Epithelial cell of proximal tubule (primary cell): ENCODE data around the gene EYA3. TPM values are rescaled to one million over a fixed set of nuclear protein-coding genes. Genes with fewer than 3 reads are reported as not detected.

ENCODE experiments used
- DNase-seq: peaks from one replicate; pipeline ENCODE4 v3.0.0-alpha.2; 2011; ENCODE audit warnings: low read depth
- H3K4me3 ChIP-seq: 2 replicates; pipeline ENCODE4 v1.5.1; 2011; ENCODE audit warnings: low read depth, mild to moderate bottlenecking, low read length
- total RNA-seq: library from RNA; depleted of rRNA; stranded (reverse); fragments of >200 nt; gene quantifications from 2 replicates; pipeline ENCODE4 v1.2.3, GENCODE V29; 2015
- TF ChIP-seq, protein P1 (sequence below): conservative IDR thresholded peaks from 2 replicates; pipeline ENCODE4 v1.5.1; 2012; ENCODE audit warnings: low read depth, mild to moderate bottlenecking, low read length

Gene EYA3
- total RNA-seq, 1 donor from 2014 or later: 22.2 TPM

- DNase-seq: no peak
- no peak overlapping the region for H3K4me3 ChIP-seq
- TF ChIP-seq, protein P1, sequence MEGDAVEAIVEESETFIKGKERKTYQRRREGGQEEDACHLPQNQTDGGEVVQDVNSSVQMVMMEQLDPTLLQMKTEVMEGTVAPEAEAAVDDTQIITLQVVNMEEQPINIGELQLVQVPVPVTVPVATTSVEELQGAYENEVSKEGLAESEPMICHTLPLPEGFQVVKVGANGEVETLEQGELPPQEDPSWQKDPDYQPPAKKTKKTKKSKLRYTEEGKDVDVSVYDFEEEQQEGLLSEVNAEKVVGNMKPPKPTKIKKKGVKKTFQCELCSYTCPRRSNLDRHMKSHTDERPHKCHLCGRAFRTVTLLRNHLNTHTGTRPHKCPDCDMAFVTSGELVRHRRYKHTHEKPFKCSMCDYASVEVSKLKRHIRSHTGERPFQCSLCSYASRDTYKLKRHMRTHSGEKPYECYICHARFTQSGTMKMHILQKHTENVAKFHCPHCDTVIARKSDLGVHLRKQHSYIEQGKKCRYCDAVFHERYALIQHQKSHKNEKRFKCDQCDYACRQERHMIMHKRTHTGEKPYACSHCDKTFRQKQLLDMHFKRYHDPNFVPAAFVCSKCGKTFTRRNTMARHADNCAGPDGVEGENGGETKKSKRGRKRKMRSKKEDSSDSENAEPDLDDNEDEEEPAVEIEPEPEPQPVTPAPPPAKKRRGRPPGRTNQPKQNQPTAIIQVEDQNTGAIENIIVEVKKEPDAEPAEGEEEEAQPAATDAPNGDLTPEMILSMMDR: no peak
Observed at GRCh38 chr1:28044399-28044798, 44.0 kb downstream of the EYA3 start.

DNA sequence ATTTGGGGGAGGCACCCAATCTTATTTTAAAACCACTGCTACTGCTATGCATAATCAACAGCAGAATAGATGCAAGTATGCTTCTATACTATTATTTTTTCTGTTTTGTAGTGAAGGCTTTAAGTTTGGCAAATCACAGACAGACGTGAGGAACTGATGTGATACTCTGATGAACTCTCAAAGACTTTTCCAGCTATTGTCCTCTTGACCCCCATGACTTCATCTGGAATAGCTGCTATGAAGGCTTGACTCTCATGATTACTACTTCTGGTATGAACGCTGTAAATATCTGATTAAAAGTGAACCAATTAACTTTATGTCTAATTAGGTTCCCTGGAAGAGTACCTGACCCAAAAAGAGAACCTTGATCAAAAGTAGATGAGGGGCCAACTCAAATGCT is 49.1 kb downstream of the EYA3 start:
- TF ChIP-seq, protein P1: no peak
- H3K4me3 ChIP-seq: no peak overlapping the region
- DNase-seq: no peak

GRCh38 chr1:28037946-28038345 is 50.5 kb downstream of the EYA3 start:
- TF ChIP-seq, protein P1: no peak
- DNase-seq: no peak
- H3K4me3 ChIP-seq: no peak overlapping the region

- TF ChIP-seq, protein P1: no peak
- no peak for DNase-seq
- no peak overlapping the region for H3K4me3 ChIP-seq
Observed at GRCh38 chr1:28037206-28037605, 51.2 kb downstream of the EYA3 start.

DNA sequence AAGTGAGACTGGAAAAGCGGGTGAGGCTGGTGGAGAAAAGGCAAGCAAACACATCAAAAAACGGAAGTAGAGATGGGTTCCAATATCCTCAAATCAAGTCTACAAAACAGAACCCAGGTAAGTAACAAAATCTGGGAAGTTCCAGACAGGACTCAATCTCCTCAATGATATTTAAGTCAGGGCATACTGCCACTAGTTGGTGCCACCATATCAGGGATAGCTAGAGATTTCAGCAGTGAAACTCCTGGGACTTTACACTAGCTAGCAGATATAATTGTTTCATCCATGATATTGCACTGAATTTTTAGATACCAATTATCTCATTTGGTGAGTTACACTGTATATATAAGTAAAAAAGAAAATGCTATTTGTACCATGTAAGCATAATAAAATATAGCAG is 52.0 kb downstream of the EYA3 start:
- no peak overlapping the region for H3K4me3 ChIP-seq
- no peak for DNase-seq
- TF ChIP-seq, protein P1: peak; percentile 49

DNA sequence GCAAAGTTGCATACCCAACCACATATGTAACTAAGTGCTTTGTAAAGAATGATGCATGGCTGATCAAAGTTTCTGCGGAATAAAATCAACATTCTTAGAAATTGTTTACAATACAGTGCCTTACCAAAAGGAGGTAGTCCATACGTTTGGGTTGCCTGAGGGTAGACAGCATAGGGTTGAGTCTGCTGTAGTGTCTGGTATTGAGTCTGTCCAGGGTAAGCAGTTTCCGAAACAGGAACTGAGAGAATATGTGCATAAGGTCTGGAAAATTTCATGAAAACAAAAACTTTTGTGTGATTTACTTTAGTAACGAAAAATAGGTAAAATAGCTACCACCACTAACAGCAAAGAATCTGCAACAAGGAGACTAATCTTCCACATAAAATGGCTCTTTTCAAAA is 53.0 kb downstream of the EYA3 start:
- no peak for DNase-seq
- TF ChIP-seq, protein P1: no peak

GRCh38 chr1:28032281-28032680 is 56.1 kb downstream of the EYA3 start:
- H3K4me3 ChIP-seq: no peak overlapping the region
- DNase-seq: no peak
- TF ChIP-seq, protein P1: no peak

More for the DNA sequence above, 53.0 kb downstream of the EYA3 start:
- H3K4me3 ChIP-seq: no peak overlapping the region
